ENCODE measurements around the gene PRICKLE1.
A peak's percentile ranks its signal among the peaks of the same experiment; 100 is the strongest.

Gene PRICKLE1

DNA sequence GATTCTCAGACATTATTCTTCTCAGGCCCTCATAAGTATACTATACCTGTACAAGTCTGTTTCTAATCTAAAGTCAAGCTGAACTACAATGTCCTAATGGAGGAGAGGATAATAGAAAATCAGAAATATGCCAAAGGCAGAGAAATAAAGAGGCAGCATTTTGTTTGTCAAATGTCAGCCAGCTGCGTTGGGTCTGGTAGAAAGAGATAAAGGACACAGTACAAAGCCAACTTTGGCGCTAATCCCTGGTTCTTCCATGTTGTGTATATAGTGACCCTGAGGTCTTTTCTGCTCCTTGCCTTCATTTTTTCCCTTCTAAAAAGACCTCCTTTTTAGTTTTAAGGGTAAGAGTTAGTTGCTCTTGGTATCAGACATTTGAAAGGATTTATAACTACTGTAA lies 103.1 kb downstream of the PRICKLE1 start:
- no peak for DNase-seq

DNA sequence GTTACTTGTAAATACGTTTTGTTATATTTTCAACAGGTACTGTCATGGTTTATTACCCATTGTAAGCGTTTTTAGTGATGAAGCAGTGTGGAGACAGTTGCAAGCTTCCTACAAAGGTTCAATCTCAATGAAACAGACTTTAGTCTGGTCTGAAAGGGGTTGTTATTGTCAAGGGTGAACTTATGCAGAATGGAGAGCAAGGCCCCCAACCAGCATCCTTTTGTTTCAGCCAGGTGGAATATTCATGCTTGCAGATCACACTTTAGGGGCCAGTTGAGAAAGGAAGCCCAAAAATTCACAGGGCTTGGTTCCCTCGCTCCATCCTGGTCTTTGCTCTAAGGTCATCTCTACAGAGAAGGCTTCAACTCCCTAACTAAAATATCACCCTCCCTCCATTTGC lies 103.7 kb downstream of the PRICKLE1 start:
- DNase-seq: no peak

GRCh38 chr12:42484996-42485395 lies 104.5 kb downstream of the PRICKLE1 start:
- DNase-seq: no peak

DNA sequence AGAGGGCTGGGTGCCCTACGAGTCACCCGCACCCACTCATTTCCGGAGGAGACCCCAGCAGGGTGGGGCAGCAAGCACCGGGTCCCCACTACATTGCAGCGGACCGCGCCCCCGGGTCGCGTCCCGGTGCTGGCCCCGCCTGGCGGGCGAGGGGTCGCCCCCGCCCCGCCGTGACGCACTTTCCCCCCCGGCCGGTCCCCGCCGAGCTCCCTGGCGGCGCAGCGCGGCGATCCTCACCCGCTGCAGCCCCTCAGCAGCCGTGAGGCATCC lies 106.1 kb downstream of the PRICKLE1 start:
- DNase-seq: no peak

- peak; percentile 26 for DNase-seq
Measured at GRCh38 chr12:42482748-42483520, 106.6 kb downstream of the PRICKLE1 start.

GRCh38 chr12:42482041-42482747 lies 107.4 kb downstream of the PRICKLE1 start:
- DNase-seq: no peak

DNA sequence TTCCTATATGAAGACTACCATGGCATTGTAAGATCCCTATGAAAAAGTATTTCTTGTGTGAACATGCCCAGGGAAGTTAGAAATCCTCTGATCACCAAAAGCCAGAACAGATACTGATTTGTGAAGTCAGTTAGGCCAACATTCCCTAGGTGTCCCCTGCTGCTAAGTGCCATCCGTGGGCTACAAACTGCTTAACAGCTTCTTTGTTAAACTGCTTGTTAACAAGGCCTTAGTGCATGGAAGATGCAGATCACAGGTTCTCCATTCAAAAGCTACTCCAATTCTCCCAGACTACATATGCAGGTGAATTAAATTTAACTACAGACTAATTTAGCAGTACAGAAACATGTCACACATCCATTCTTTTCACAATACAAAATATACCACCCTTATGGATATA lies 108.2 kb downstream of the PRICKLE1 start:
- no peak for DNase-seq

GRCh38 chr12:42477941-42478340 lies 111.6 kb downstream of the PRICKLE1 start:
- no peak for DNase-seq

DNA sequence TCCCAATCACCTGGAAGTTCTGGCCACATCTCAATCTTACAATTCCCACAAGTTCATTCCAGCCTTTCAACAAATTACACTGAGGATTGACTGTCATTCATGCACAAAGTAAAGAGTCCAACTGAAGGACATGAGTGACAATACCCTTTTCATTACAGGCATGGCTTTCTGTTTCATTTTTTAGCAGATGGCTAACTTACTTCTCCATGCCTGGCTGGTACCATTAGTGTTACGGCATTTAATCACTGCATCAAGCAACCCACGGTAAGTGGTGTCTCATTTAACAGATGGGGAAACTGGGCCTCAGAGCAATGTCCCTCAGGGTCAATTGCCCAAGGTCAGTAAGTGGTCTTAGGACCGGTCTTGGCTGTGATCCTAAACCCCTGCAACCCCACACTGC lies 114.4 kb downstream of the PRICKLE1 start:
- no peak for DNase-seq

DNA sequence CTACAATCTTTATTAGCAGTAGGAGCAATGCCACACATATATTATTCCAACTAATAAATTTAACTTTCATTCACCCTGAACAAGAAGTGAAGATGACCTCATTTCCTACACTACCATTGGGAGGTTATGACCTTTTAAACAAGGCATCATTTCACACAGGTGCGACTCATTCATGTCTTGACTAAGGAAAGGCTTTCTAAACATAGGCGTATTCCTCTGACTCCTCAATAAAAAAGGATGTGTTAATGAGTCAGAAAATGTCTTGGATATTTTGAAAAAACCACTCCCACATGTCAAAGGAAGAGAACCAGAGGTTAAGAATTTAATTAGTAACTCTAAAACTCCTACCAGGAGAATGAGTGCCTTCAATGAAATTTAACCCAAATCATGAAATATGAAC lies 115.2 kb downstream of the PRICKLE1 start:
- no peak for DNase-seq

- DNase-seq: no peak
Measured at GRCh38 chr12:42473561-42473960, 116.0 kb downstream of the PRICKLE1 start.

DNA sequence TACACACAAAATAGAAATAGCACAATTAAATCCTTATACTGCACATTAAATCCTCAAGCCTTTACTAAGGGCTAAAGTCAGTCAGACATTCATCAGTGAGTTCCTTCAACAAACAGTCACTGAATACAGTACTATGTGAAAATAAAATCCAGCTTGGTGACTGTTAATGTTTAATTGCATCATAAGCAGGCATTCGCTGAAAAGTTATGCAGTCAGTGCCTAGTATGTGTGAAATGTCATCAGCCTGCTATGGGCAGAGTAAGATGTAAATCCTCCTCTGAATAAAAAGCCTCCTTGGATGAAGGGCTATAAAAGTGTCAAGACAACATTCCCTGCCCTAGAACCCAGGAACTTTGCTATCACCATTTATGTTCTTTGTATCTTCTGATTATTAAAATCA lies 116.4 kb downstream of the PRICKLE1 start:
- DNase-seq: no peak

DNA sequence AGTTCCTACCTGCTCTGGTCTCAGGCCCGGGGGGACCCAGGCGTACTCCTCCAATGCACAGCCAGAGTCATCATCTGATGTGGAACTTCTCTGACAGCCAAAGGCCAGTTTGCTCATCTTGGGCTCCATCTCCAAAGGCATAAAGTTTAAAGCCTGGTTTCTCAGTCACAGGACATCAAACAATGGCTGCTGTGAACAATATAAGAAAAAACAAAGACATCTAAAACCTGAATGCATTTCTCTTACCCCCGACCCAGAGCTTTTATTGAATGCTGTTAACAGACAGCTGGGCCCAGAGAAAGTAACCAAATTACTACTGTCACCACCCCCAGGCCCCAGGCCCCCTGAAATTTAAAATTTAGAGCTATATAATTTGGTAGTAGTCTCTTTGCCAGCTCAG lies 117.2 kb downstream of the PRICKLE1 start:
- DNase-seq: no peak

DNA sequence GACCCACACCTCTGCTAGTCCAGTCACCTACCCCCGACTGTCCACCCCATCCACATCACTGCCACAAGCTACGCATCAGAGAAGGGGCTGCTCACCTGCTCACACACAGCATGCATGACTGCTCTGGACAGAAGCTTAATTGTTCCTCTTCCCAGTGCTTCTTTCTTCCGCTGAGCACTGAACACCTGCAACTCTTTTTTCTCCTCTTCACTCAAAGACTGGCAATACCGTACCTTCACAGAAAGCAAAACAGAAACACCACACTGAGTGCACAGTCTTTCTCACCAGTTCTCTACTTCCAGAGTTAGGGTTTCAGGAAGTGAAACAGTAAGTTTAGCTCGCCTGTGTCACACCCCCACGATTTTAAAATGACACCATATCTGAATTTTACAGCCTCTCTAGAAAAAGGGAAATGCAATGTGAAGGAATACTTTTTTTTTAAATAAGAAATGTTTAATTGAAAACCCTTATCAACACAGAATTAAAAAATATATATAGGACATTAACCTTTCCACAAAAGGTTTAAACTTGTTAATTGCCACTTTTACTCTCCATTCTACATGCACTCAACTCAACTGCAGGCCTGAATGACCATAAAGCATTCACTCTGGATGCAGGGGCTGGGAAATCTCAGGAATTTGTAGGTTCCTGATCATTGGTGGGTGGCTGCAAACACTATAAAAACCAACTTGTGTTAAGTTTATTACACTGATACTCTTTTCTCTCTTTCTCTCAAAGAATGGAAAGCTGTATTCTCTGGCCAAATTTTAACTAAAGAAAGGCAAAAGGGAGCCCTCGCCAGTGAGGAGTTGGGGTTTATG lies 120.0 kb downstream of the PRICKLE1 start:
- no peak for DNase-seq

GRCh38 chr12:42468921-42469320 lies 120.6 kb downstream of the PRICKLE1 start:
- no peak for DNase-seq

GRCh38 chr12:42468341-42468821 lies 121.2 kb downstream of the PRICKLE1 start:
- no peak for DNase-seq

DNA sequence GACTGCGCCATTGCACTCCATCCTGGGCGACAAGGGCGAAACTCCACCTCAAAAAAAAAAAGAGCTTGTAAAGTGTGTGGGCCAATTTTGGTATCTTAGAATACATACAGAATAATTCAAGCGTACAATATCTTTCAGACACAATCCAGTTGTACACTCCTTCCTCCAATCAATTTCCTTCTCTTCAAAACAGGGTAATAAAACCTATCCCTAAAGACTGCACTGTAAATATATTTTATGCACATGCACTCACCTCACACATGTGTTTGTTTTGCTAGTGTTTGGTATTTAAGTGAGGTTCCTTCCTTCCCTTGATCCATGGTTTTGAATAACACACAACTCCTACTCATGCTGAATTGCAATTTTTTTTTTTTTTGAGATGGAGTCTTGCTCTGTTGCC lies 125.9 kb downstream of the PRICKLE1 start:
- no peak for DNase-seq

- no peak for DNase-seq
Measured at GRCh38 chr12:42462486-42462885, 127.1 kb downstream of the PRICKLE1 start.

- no peak for DNase-seq
Measured at GRCh38 chr12:42459336-42459847, 130.2 kb downstream of the PRICKLE1 start.

DNA sequence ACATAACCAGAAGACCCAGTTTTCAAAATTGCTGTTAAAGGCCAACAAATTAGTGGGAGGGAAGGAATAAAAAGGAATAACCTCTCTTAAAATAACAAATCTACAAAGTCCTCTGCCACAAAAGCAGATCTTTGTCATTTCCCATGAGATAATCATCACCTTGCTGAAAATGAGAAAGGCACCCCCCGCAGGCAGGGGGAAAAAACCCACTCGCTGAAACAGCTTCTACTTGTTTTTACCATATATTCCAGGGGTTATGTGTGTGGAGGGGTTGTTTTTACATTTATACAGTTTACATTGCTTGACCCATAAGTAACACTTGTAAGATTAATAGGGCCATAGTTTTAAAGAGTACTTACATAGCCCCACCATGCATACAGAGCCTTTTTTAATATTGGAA lies 131.0 kb downstream of the PRICKLE1 start:
- DNase-seq: no peak

DNA sequence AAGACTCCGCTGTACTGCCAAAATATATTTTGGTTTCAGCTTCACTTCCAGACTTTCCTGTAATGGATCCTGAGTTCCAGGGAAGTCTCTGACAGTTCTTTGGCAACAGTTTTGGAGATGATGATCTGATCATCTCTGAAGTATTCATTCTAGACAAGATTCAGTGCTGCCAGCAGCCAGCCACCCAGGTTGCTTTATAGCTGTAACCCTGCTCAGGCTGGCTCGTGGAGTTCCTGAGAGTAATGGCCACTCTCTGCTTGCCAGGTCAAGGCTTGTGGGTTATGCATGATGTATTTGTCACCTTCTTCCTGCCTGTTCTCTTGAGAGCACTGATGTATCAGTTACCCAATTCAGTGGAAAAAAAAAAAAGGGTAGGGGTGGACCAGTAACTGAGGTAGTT lies 139.3 kb downstream of the PRICKLE1 start:
- no peak for DNase-seq

DNA sequence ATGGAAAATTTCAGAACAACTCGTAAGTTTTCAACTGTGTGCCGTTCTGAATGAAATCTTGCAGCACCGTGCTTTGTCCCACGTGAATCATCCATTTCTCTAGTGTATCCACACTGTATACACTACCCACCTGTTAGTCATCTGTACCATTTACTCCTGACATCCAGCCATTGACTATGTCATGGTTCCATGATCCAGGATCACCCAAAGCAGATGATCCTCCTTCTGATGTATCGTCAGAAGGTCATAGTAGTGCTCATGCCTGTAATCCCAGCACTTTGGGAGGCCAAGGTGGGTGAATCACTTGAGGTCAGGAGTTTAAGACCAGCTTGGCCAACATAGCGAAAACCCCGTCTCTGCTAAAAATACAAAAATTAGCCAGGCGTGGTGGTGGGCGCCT lies 140.7 kb downstream of the PRICKLE1 start:
- DNase-seq: no peak

DNA sequence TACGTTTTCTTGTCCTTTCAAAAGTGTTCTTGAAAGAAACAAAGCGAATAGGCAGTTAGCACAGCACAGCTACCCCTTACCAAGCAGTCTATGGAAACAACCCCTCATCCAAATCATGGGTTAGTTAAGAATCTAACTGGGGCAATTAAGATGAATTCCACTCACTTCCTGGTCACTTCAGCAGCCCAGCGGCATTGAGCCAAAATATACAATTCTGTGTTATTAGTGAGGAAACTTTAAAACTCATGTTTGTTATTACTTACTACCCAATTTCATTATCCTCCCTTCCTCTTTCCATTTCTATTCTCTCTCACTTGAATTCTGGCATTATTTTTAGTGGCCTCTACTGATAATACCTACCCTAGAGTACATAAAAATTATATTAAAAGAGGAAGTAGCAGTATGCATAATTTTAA lies 142.2 kb downstream of the PRICKLE1 start:
- DNase-seq: no peak

DNA sequence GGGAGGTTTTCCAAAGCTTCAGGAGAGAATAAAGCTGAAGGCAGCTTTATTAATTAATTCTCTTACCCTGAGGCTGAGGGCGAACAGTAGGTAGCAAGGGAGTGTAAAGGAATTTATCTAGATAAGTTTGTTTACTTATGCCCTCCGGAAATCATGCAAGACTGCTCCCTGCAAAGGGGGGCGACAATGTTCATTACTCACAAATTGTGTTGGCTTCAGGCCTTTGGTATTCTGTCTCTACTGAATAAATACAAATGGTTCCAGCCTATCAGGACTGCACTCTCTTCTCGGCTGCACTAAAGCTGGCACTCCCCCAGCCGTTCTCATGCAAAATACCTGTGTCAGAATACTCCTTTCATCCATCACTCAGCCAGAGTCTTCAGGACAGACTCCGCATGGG lies 142.8 kb downstream of the PRICKLE1 start:
- DNase-seq: no peak

Data from GDM1 (cell line).